SU-DHL-6 (cell line): ENCODE measurements around the gene CDK4.
"Not testable (repeated sequence)": the region's sequence is repeated elsewhere in the genome, so short reads cannot be mapped to it uniquely, and the experiment has no call there.

ENCODE experiments used
- H2AFZ ChIP-seq: fragments of 200-600 bp; sonication (generic); 2 replicates; pipeline ENCODE4 v1.6.1; 2014; ENCODE audit warnings: low read depth, mild to moderate bottlenecking, moderate library complexity, mixed read lengths, antibody characterized with exemption, low read length; ENCODE audit not compliant: severe bottlenecking
- H3F3A ChIP-seq: fragments of 200-600 bp; shearing (Covaris generic); 2 replicates; pipeline ENCODE4 v1.6.0; 2016; ENCODE audit warnings: antibody characterized with exemption, mild to moderate bottlenecking; ENCODE audit not compliant: insufficient read depth
- H3K27ac ChIP-seq: fragments of 200-600 bp; sonication (generic); 2 replicates; pipeline ENCODE4 v1.5.1; 2016; ENCODE audit warnings: low read depth, mild to moderate bottlenecking, low read length, moderate library complexity, mixed read lengths
- H3K27me3 ChIP-seq: fragments of 200-600 bp; sonication (generic), shearing (Covaris generic); 2 replicates; pipeline ENCODE4 v1.6.0; 2014; ENCODE audit warnings: mild to moderate bottlenecking, low read length
- H3K36me3 ChIP-seq: fragments of 200-600 bp; sonication (generic); 2 replicates; pipeline ENCODE4 v1.6.1; 2014; ENCODE audit warnings: mild to moderate bottlenecking, low read length, mixed read lengths
- H3K4me2 ChIP-seq: fragments of 300-600, 200-600 bp; shearing (Covaris generic), sonication (generic); 2 replicates; pipeline ENCODE4 v1.6.0; 2014; ENCODE audit warnings: low read length, low read depth, mild to moderate bottlenecking; ENCODE audit not compliant: poor library complexity, severe bottlenecking
- H3K4me3 ChIP-seq: fragments of 200-600 bp; sonication (generic); 2 replicates; pipeline ENCODE4 v1.5.1; 2014; ENCODE audit warnings: antibody characterized with exemption, low read length, mild to moderate bottlenecking, mixed read lengths; ENCODE audit not compliant: insufficient read depth, poor library complexity, severe bottlenecking
- H3K79me2 ChIP-seq: fragments of 200-600 bp; sonication (generic); 2 replicates; pipeline ENCODE4 v1.6.1; 2014; ENCODE audit warnings: mild to moderate bottlenecking, low read length, moderate library complexity; ENCODE audit not compliant: insufficient read depth
- H3K9ac ChIP-seq: fragments of 200-600 bp; sonication (generic); 2 replicates; pipeline ENCODE4 v1.7.0; 2014; ENCODE audit warnings: mild to moderate bottlenecking, low read length
- H3K9me2 ChIP-seq: fragments of 200-600 bp; sonication (generic); replicated peaks from 2 replicates; pipeline ENCODE4 v1.6.1; 2014; ENCODE audit warnings: low read length; ENCODE audit not compliant: insufficient read depth
- H3K9me3 ChIP-seq: fragments of 200-600 bp; sonication (generic); 2 replicates; pipeline ENCODE4 v1.6.1; 2014; ENCODE audit warnings: low read length, mixed read lengths; ENCODE audit not compliant: insufficient read depth
- H4K20me1 ChIP-seq: fragments of 200-600 bp; sonication (generic); 2 replicates; pipeline ENCODE4 v1.6.1; 2014; ENCODE audit warnings: low read depth, mild to moderate bottlenecking, antibody characterized with exemption, low read length, moderate library complexity, mixed read lengths
- EZH2phosphoT487 ChIP-seq: fragments of 200-600 bp; sonication (generic), shearing (Covaris generic); conservative IDR thresholded peaks from 2 replicates; pipeline ENCODE4 v1.6.1; 2018; ENCODE audit warnings: mild to moderate bottlenecking, antibody characterized with exemption, low read length, moderate library complexity, mixed read lengths
- TF ChIP-seq, protein P1 (sequence below): fragments of 200-600 bp; sonication (generic); IDR thresholded peaks from one replicate; pipeline ENCODE4 v1.5.1; 2017; ENCODE audit warnings: antibody characterized with exemption, mild to moderate bottlenecking, low read length, moderate library complexity; ENCODE audit not compliant: insufficient read depth, poor library complexity, severe bottlenecking

Gene CDK4

DNA sequence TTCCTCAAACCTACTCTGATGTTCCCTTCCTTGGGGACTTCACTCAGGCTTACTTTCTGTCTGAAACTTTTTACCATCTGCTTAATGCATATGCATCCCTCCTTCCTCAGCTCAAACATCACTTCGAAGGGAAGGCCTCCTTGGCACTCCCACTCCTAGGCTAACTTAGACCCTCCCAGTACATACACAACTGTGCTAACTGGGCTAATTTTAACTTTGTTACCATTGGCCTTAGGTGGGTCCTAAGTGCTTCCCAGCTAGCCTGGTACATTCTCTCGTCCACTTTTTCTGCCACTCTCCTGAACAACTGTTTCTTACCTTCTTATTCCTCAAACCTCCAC is 24.1 kb upstream of the CDK4 start:
- TF ChIP-seq, protein P1, sequence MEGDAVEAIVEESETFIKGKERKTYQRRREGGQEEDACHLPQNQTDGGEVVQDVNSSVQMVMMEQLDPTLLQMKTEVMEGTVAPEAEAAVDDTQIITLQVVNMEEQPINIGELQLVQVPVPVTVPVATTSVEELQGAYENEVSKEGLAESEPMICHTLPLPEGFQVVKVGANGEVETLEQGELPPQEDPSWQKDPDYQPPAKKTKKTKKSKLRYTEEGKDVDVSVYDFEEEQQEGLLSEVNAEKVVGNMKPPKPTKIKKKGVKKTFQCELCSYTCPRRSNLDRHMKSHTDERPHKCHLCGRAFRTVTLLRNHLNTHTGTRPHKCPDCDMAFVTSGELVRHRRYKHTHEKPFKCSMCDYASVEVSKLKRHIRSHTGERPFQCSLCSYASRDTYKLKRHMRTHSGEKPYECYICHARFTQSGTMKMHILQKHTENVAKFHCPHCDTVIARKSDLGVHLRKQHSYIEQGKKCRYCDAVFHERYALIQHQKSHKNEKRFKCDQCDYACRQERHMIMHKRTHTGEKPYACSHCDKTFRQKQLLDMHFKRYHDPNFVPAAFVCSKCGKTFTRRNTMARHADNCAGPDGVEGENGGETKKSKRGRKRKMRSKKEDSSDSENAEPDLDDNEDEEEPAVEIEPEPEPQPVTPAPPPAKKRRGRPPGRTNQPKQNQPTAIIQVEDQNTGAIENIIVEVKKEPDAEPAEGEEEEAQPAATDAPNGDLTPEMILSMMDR = no peak
- TF ChIP-seq EZH2phosphoT487 = no peak
- no peak overlapping the region for H3K9ac ChIP-seq
- H4K20me1 ChIP-seq = no peaks in the 10 kb centered on the region
- no peaks in the 10 kb centered on the region for H3K27me3 ChIP-seq
- H3K27ac ChIP-seq = no peak overlapping the region
- H3K36me3 ChIP-seq = no peaks in the 10 kb centered on the region
- H3K4me2 ChIP-seq = no peak overlapping the region
- H3K4me3 ChIP-seq = no peak overlapping the region
- no peaks in the 10 kb centered on the region for H3K9me3 ChIP-seq
- no peaks in the 10 kb centered on the region for H3K9me2 ChIP-seq
- H3K79me2 ChIP-seq = no peaks in the 10 kb centered on the region
- no peak overlapping the region for H2AFZ ChIP-seq
- H3F3A ChIP-seq = 0 out of 2 replicates have a peak, but pooled peaks cover 5% of the 10 kb centered on the region

DNA sequence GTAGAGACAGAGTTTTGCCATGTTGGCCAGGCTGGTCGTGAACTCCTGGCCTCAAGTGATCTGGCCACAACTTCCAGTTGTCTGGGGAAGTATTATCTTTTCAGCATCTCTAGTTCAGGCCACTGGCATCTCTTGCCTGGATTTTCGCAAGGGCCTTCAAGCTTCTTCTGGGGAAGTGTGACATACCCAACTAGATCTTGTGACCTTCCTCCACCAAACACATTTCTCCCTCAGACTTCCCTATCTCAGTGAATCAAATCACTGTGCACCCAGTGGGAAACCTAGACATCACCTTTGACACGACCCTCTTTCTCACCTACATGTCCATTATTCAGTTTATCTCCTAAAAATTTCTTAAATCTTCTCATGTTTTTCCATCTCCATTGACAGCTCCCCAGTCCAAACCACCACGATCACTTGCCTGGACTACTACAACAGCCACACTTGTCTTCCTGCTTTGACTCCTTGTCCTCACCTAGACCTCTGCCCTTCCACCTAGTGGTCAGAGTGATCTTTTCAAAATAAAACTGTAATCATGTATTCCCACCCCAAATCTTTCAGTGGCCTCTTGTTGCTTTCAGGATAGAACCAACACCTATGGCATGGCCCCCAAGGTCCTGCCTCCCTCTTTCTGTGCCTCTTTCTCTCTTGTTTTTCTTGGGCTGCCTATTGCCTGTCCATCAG is 23.6 kb upstream of the CDK4 start:
- Histone ChIP-seq H3K9me3 (no peaks in the 10 kb centered on the region), H3F3A (0 out of 2 replicates have a peak, but pooled peaks cover 5% of the 10 kb centered on the region), H3K9me2 (no peaks in the 10 kb centered on the region), H4K20me1 (no peaks in the 10 kb centered on the region), H2AFZ (no peak overlapping the region), H3K9ac (no peak overlapping the region), H3K36me3 (no peaks in the 10 kb centered on the region), H3K27me3 (no peaks in the 10 kb centered on the region), H3K27ac (no peak overlapping the region), H3K4me2 (no peak overlapping the region), H3K4me3 (no peak overlapping the region), H3K79me2 (no peaks in the 10 kb centered on the region)
- TF ChIP-seq, protein P1 = no peak
- TF ChIP-seq EZH2phosphoT487 = no peak

GRCh38 chr12:57775044-57775443 is 22.9 kb upstream of the CDK4 start:
- no peaks in the 10 kb centered on the region for H3K79me2 ChIP-seq
- H3K9me3 ChIP-seq = no peaks in the 10 kb centered on the region

DNA sequence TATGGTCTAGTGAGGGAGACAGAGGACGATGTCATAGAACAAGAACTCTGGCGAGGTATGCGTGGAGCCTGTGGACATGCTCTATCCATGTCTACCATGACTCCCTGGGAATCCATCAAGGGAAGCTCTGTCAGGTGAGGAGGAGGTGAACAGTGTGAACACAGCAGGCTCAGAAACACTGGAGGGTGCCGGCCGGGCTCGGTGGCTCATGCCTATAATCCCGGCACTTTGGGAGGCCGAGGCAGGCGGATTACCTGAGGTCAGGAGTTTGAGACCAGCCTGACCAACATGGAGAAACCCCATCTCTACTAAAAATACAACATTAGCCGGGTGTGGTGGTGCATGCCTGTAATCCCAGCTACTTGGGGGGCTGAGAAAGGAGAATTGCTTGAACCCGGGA is 22.5 kb upstream of the CDK4 start:
- not testable (repeated sequence) for H3K9me3 ChIP-seq, H3K27me3 ChIP-seq, H3K36me3 ChIP-seq, H3K9ac ChIP-seq, H3K9me2 ChIP-seq, H3F3A ChIP-seq, H3K4me3 ChIP-seq, H3K27ac ChIP-seq, H4K20me1 ChIP-seq, H3K4me2 ChIP-seq, H2AFZ ChIP-seq, H3K79me2 ChIP-seq

More at GRCh38 chr12:57775044-57775443, 22.9 kb upstream of the CDK4 start:
- Histone ChIP-seq H3K36me3 (no peaks in the 10 kb centered on the region), H4K20me1 (no peaks in the 10 kb centered on the region), H3K4me2 (no peak overlapping the region), H3K9me2 (no peaks in the 10 kb centered on the region), H3F3A (0 out of 2 replicates have a peak, but pooled peaks cover 5% of the 10 kb centered on the region), H3K27me3 (no peaks in the 10 kb centered on the region), H3K27ac (no peak overlapping the region), H3K4me3 (no peak overlapping the region), H2AFZ (no peak overlapping the region), H3K9ac (no peak overlapping the region)
- TF ChIP-seq EZH2phosphoT487 = no peak
- TF ChIP-seq, protein P1 = no peak
